HG02588 (cell line): ENCODE measurements around the gene GAL3ST2.

Experiments
- ATAC-seq: cut with Tn5 transposase; IDR thresholded peaks from one replicate; pipeline ENCODE4 v1.9.1; 2021; ENCODE audit warnings: mild to moderate bottlenecking, moderate library complexity; ENCODE audit not compliant: unreplicated experiment

Gene GAL3ST2

DNA sequence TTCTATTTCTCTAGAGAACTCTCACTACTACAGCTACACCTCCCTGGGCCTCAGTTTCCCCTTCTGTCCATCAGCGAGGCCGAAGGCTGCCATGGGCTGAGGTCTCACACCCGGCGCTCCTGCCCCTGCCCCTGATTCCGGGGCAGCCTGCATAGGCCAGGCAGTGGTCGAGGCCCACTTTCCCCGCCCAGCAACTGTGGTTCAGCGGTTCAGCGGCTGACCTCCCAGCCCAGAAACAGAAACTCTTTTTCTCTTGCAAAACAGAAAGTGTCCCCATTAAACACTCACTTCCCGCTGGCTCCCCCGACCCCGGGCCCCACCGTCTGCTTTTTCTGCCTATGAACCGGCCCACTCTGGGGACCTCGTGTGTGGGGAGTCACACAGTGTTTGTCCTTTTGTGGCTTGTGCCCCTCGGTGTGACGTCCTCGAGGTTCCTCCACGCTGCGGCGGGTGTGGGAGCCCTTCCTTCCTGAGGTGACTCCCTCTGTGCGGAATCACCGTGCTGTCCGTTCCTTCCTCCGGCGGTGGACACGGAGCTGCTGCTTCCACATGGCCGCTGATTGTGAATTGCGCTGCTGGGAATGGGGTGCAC, 66.1 kb downstream of the GAL3ST2 start:
- no peak for ATAC-seq

DNA sequence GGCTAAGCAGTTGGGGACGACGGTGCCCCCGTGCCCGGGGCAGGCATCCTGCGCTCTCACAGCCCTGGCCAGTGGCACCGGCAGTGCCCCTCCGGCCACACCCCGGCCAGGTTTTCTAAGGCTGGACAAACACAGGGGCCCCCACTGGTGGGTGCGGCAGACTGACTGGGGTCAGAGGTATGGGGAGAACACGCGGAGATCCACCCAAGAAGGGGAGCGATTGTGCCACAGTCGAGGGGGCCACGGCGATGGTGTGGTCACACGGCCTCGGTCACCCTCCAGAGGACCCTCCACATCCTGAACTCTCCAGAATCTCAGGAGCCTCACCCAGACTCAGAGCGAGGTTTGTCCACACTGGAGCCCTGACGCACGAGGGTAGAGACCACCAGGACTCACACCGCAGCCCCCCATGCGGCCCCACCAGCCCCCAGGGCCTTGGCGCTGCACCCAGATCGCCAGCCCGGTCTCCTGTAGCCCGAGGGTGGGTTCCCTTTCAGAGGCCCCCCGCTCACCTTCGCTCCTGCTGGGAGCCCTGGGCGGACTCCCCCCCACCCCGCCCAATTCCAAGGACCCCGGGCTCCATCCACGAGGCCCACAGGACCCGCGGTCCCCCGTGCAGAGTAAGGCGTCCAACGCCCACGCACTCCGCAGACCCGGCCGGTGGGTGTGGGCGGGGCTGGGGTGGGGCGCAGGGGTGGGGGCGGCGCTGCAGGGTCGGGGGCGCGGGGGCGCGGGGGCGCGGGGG, 66.9 kb downstream of the GAL3ST2 start:
- peak; percentile 8 for ATAC-seq

DNA sequence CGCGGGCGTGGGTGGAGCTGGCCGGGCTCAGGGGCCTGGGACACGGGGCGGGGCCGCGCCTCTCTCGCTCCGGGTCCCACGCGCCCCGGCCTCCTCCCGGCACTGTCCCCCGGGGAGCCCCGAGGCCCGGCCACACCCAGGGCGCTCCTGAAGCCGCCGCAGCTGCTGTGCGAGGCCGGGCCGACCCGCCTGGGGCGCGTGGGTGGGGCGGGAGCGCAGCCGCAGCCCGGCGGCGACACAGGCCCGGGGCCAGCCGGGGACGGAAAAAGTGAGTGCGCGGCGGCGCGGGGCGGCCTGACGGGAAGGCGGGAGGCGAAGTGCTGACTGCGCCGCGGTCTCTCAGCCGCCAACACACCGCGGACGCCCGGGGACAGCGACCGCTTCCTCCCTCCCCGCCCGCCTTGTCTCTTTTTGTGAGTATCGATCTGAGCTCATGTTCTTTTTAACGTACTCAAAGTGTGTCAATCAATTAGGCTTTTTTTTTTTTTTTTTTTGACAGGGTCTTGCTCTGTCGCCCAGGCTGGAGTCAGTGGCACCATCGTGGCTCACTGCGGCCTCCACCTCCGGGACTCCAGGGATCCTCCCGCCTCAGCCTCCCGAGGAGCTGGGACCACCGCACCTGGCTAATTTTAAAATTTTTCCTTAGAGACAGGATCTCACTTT, 67.6 kb downstream of the GAL3ST2 start:
- peak; percentile 56 for ATAC-seq

DNA sequence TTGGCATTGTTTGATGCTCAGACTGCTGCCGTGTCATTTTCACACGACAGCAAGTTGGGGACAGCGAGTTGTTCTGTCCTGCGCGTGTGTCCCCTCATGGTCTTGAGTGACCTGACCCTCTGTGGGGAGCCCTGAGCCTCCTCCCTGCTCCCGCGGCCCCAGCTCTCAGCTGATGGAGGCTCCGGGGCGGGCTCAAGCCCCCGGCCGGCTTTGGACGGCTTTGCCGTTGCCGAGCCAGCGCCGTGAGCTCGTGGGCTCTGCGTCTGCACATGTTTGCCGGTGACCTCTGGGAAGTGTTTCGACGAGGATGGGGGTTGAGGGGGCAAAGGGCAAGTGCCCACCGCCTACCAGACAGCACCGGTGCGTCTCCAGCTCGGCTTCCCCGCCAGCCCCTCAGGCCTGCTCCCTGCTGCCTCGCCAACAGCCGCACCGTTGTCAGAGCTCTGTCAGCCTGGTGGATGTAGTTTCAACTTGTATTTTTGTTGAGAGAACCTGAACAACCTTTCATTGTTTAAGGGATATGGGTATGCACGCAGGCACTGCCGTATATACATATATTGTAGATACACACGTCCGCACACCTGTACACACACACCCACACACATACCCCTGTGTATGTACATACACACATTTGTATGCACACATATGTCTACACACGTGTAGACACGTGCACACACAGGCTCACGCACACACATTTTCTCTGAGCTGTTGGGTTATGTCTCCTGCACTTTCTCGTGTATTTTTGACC, 68.4 kb downstream of the GAL3ST2 start:
- ATAC-seq: no peak

DNA sequence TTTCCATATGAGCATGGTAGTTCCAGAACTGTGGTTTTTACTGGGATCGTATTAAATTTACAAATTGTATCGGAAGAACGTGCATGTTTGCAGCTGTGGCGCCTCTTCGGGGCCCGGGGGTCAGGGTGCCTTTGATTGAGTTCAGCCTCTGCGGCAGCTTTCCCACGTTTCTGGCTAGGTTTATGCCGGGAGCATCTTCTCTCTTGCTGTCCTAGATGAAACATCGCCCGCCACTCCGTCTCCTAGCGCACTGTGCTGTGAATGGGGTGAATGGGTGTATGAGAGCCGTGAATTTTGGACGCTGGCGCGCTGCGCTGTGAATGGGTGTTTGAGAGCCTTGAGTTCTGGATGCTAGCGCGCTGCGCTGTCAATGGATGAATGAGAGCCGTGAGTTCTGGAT, 69.8 kb downstream of the GAL3ST2 start:
- ATAC-seq: no peak

DNA sequence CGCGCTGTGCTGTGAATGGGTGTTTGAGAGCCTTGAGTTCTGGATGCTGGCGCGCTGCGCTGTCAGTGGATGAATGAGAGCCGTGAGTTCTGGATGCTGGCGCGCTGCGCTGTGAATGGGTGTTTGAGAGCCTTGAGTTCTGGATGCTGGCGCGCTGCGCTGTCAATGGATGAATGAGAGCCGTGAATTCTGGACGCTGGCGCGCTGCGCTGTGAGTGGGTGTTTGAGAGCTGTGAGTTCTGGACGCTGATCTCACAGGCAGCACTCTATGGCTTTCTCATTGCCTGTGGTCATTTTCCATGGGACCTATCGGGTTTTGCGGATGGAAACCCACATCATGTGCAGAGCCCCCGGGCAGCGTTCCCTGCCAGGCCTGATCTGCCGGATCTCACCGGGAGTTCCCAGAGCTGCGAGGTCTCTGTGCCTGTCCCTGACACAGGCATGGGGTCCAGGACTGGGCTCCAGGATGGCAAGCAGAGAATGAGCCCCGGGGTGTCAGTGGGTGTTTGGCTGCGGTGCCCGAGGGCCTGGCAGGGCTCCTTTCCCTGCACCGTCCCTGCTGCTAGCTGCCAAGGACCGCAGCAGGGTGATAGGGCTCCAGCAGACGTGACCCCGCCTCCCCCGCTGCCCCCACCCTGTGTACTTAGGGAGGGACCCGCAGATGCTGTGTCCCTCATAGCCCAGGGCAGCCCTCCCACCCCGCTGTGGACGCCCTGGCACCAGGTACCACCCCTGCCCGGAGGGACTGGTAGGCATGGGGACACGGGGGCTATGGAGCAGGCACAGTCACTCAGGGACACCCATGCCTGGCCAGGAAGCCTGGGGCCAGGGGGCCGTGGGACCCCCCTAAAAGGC, 72.4 kb downstream of the GAL3ST2 start:
- no peak for ATAC-seq

DNA sequence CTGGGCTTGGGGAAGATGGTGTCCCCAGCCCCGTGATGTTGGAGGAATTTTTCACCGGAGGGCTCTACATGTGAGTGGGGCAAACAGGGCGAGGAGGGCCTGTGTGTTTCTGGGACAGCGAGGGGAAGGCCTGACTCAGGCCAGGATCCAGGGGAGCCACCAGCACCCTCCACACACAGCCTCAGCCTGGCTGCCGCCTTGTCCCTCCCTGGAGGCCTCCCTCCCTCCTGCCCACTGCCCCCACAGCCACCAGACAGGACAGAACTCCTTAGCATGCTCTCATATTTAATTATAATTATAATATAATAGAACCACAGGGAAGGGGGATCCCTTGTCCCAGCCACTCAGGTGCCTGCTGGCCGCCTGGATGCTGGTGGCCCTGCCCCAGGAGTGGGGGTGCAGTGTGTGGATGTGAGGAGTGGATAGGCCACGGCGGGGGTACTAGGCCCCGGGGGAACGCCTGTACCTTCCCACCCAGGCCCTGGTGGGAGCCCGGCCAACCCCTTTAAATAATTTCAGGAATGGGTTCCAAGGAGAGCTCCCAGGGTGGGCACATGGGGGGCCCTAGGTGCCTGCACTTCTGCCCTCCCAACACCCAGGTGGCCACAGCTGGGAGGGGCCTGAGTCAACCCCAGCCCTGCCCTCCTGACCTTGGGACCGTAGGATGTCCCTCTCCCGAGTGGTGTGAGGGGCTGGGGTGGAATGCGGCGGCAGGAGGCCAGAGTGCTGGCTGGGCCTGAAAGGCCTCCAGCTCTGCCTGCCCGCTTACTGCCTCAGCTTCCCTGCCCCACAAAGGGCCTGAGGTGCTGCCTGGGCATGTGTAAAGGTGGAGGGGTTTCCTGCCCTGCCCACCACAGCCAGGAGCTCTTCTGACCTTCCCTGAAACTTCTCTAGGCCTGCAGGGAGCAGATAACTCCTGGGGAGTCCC, 73.3 kb downstream of the GAL3ST2 start:
- no peak for ATAC-seq

DNA sequence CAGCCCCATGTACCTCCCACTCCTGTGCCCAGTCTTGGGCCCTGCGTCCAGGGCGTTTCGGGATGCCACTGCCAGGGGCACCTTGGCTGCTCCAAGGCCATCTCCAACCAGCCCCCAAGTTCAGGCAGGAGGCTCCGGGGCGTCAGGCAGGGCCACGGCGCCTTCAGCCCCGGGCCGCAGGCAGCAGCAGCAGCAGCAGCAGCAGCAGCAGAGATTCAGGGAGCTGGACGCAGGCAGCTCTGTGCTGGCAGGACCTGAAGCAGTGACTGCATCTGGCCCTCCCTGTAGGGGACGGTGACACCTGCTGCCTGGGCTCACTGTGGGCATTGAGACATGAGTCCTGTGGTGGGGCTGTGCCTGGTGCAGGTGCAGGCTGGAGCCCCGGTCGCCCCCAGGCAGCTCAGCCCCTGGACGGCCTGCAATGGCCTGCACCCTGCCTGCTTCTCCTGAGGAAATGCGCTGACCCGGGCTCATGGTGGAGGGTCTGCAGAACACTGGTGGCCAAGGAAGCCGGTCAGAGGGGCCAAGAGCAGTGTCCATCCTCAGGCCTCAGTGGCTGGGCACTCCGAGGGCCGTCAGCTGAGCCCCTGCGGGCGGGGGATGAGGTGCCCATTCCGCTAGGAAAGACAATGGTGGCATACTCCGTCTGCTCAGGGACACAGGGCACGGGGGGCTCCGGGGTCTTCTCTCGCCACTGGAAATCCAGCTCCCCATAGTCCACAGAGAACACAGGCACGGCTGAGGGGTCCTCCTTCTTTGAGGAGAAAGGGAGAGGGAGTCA, 74.1 kb downstream of the GAL3ST2 start:
- ATAC-seq: no peak

DNA sequence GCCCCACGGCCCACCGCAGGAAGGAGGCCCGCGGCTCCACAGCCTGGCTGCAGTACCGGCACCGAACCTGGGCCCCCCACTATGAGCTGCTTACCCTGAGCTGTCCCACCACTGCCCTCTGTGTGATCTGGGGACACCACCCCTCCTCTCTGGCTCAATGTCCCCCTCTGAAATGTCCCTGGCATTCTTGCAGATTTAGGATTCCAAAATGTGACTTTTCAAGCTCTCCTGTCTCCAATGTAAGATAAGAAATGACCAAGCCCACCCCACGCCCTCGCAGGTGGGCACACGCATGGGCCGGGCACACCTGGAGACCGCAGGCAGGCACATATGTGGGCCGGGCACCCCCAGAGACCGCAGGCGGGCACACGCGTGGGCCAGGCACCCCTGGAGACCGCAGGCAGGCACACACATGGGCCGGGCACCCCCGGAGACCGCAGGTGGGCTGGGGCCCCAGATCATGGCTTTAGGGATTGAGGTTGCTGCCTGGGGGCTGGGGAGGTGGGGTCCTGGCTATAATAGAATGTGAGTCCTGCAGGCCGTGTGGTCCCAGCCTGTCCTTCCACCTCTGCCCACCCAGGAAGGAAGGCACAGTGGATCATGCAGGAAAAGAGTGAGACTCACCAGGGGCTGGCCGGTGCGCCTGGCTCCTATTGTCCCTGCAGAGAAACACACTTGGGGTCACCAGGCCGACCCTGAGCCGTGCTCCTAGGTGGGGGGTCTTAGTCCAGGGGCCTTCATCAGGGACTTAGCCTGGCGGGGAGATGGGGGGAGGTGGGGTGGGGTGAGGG, 74.9 kb downstream of the GAL3ST2 start:
- ATAC-seq: no peak

DNA sequence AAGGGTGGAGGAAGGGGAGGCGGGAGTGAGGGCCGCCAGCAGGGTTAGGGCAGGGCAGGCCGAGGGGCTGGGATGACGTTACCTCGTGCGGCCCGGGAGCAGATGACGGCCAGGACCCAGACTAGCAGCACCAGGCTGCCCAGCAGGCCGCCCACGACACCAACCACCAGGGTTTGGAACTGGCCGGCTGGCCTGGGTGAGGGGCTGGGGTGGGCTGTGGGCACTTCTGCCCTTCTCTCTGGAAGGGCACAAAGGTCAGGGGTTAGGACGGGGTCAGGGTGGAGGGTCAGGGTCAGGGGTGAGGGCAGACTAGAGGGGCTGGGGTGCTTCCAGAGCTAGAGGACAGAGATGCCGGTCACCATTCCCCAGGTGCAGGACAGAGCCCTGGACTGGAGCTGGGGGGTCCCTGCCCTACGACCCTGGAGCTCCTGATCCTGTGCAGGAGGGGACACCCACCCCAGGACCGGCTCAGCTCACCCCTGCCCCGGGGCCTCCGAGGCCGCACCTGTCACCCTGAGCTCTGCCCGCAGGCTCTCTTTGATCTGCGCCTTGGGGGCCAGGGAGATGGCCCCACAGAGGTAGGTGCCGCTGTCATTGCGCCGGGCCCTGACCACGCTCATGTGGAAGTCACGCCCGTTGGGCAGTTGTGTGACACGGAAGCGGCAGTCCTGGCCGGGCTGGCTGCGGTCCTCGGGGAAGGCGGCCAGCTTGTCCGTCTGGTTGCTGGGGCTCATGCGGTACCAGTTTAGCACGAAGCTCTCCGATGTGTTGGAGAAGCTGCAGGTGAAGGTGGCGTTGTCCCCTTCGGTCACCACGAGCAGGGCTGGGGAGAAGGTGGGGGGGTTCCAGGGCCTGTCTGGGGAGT, 75.7 kb downstream of the GAL3ST2 start:
- no peak for ATAC-seq

DNA sequence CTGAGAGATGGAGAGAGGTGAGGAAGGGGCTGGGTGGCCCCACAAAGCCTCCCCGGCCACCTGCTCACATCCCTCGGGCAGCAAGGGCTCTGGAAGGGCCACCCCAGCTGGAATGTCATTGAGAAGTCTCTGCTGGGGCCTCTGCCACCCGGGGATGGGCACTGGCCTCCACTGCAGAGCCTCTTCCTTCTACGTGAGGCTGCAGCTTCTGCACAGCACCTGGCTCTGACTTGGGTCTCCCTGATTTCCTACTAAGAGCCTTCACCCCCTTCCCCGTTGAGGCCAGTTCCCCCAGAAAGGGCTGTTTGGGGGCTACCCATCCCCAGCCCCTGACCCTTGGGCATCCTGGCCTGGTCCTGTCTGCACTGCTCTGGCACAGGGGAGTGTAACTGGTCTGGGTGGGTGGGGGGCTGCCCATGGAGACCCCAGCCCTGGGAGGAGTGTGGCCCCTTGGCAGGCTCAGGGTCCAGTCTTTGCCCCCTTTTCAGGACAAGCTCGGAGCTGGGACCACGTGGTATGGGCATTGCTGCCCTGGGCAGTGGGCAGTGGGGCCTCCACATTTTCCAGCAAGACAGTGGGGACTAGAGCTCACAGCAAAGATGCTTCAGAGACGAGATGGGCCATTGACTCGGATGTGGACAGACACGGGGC, 76.5 kb downstream of the GAL3ST2 start:
- no peak for ATAC-seq
